ENCODE data around the gene TSSK3.

DNA sequence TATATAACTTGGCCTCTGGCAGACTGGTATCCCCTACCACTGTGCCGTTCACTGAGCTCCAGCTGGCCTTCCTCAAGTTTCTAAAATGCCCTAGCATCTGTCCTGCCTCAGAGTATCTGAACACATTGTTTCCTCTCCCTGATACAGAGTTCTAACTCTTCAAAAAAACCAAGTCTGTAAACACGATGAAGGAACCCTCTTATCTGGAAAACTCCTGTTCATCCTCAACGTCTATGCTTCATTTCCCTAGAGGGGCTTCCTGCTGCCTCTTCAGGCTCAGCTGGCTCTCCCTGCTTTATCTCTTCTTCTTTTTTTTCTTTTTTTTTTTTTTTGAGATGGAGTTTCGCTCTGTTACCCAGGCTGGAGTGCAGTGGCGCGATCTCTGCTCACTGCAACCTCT is 26.3 kb downstream of the TSSK3 start:
- TF ChIP-seq, protein P1, sequence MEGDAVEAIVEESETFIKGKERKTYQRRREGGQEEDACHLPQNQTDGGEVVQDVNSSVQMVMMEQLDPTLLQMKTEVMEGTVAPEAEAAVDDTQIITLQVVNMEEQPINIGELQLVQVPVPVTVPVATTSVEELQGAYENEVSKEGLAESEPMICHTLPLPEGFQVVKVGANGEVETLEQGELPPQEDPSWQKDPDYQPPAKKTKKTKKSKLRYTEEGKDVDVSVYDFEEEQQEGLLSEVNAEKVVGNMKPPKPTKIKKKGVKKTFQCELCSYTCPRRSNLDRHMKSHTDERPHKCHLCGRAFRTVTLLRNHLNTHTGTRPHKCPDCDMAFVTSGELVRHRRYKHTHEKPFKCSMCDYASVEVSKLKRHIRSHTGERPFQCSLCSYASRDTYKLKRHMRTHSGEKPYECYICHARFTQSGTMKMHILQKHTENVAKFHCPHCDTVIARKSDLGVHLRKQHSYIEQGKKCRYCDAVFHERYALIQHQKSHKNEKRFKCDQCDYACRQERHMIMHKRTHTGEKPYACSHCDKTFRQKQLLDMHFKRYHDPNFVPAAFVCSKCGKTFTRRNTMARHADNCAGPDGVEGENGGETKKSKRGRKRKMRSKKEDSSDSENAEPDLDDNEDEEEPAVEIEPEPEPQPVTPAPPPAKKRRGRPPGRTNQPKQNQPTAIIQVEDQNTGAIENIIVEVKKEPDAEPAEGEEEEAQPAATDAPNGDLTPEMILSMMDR (IDR thresholded peaks at IDR 0.05; ENCODE audit: extremely low read depth in 1 of 2, insufficient read depth in 1 of 2, low read depth in 1 of 2, low read length in 2 of 2) = no peak
- TF ChIP-seq POLR2A (IDR thresholded peaks at IDR 0.05; ENCODE audit: low read depth, low read length) = no peak
- TF ChIP-seq POLR2AphosphoS5 (IDR thresholded peaks at IDR 0.05; ENCODE audit: insufficient read depth, low read depth, low read length) = no peak
- no peak for TF ChIP-seq EZH2 (IDR thresholded peaks at IDR 0.05; ENCODE audit: borderline replicate concordance, low read depth, low read length, severe bottlenecking)
